Renal cortex interstitium (tissue), 11 donors: ENCODE data around the gene ODAD4. TPM values are rescaled to one million over a fixed set of nuclear protein-coding genes. Genes with fewer than 3 reads are reported as not detected.
A peak's percentile ranks its signal among the peaks of the same experiment; 100 is the strongest.
"Not testable (repeated sequence)": the region's sequence is repeated elsewhere in the genome, so short reads cannot be mapped to it uniquely, and the experiment has no call there.

Source experiments
- DNase-seq, 11 donors: peaks; one replicate each; pipeline ENCODE4 v3.0.0-alpha.2; 2013; ENCODE audit warnings: low read depth in 9 of 11, low spot score in 4 of 11; ENCODE audit errors: extremely low read depth in 1 of 11
- polyA plus RNA-seq, 3 donors: library from polyadenylated mRNA; unstranded; fragments of 120-200 nt; gene quantifications; one replicate each; pipeline ENCODE4 v1.2.1, GENCODE V29; 2013; ENCODE audit not compliant: insufficient read length in 3 of 3

Gene ODAD4
- polyA plus RNA-seq, 3 donors, result 5.6 to 9.1 (median 8.4) TPM

DNA sequence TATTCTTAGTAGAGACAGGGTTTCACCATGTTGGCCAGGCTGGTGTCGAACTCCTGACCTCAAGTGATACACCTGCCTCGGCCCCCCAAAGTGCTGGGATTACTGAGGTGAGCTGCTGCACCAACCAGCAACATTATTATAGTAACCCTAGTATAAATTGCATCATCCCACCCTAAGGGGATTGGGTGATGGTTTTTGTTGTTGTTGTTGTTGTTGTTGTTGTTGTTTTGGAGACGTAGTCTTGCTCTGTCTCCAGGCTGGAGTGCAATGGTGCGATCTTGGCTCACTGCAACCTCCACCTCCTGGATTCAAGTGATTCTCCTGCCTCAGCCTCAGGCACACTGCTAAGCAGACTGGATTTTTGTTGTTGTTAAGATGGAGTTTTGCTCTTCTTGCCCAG lies 1.3 kb downstream of the ODAD4 start:
- not testable (repeated sequence) for DNase-seq

GRCh38 chr17:41932816-41933389 lies 2.5 kb downstream of the ODAD4 start:
- DNase-seq, result no peak

DNA sequence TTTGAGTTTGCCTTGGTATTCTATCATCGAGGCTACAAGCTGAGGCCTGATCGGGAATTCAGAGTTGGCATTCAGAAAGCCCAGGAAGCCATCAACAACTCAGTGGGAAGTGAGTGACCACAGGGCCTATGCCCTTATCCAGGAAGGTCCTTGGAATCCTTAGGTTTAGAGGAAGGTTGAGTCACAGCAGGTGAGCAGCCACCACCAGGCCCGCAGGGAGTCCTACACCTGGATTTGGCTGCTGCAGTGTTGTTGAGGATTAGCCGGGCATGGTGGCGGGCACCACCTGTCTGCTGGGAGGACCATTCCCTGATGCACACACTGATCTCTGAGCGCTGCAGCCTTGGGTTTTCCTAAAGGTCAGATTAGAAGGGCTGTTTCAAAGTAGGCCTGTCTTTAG lies 5.2 kb downstream of the ODAD4 start:
- no peak for DNase-seq

- no peak for DNase-seq
Observed at GRCh38 chr17:41937970-41938954, 7.8 kb downstream of the ODAD4 start.

DNA sequence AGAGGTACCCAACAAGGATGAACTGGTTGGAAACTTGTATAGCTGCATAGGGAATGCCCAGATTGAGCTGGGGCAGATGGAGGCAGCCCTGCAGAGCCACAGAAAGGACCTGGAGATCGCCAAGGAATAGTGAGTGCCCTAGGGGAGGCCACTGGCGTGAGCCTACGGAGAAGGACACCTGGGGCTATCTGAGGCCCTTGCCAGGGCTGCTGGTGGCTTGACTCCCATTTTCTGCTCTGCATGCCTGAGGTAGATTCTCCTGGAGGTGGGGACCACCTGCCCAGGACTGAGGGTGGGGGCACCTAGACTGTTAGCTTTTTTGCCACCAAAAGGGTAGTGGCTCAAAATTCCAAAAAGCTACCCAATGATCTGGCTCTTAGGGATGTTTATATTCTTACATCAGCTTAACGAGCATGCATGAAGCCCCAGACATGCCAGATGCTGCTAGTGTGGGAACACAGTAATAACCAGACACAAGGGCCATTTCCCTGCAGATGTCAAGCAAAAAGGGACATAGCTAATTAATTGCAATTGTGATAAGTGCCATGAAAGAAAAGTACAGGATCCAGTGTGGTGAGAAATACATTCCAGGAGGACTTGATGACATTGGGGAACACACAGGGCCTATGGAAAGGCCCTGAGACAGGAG lies 8.8 kb downstream of the ODAD4 start:
- no peak for DNase-seq

GRCh38 chr17:41939693-41940090 lies 9.3 kb downstream of the ODAD4 start:
- DNase-seq, result no peak

- DNase-seq, result no peak
Observed at GRCh38 chr17:41941168-41941567, 10.8 kb downstream of the ODAD4 start.

- DNase-seq, result no peak
Observed at GRCh38 chr17:41942626-41943373, 12.4 kb downstream of the ODAD4 start.

DNA sequence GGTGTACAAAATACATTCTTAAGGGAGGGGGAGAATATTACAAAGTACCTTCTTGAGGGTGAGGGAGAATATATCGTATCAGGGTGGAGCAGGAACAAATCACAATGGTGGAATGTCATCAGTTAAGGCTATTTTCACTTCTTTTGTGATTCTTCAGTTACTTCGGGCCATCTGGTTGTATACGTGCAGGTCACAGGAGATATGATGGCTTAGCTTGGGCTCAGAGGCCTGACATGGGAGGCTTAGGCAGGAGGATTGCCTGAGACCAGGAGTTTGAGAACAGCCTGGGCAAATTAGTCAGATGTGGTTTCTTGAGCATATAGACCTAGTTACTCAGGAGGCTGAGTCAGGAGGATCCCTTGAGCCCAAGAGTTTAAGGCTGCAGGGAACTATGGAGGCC lies 13.1 kb downstream of the ODAD4 start:
- no peak for DNase-seq

DNA sequence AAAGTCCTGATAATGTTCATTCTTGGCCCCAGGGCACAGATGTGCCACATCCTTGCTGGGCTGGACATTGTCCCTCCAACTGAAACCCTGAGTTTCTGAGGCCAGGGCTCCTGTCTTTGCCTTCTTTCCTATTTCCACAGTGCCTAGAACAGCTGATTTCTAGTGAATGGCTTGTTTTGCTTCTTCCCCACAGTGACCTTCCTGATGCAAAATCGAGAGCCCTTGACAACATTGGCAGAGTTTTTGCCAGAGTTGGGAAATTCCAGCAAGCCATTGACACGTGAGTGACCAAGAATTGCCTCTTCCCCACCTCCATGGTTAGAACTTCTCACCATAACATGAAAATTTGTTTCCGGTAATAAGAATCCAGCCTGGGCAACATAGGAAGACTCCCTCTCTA lies 14.5 kb downstream of the ODAD4 start:
- DNase-seq, result no peak

DNA sequence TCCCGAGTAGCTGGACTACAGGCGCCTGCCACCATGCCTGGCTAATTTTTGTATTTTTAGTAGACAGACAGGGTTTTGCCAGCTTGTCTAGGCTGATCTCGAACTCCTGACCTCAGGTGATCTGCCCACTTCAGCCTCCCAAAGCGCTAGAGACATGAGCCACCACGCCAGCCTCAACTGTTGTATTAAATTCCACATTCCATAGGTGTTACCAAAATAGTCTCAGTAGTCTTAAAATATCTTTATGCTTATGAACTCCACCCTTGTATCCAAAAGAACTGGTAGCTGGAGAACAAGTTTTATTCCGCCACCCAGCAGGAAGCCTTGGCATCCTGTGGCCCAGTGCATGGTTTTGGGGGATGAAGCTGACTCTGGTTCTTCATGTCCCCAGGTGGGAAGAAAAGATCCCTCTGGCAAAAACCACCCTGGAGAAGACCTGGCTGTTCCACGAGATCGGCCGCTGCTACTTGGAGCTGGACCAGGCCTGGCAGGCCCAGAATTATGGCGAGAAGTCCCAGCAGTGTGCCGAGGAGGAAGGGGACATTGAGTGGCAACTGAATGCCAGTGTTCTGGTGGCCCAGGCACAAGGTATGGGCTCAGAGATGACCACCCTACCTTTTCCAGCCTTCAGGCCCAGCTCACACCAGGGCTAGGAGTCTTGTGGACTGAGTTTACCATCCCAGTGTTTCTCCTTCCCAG lies 18.5 kb downstream of the ODAD4 start:
- DNase-seq, result no peak

DNA sequence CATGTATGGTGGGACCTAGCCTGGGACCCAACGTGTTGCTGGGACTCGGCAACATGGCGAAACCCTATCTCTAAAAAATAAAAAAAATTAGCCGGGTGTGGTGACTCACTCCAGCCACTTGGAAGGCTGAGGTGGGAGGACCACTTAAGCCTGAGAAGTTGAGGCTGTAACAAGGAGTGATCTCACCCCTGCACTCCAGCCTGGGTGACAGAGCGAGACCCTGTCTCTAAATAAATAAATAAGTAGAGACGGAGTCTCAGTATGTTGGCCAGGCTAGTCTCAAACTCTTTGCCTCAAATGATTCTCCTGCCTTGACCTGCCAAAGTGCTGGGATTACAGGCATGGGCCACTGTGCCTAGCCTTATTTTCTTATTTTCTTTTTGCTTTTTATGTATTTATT lies 26.1 kb downstream of the ODAD4 start:
- no peak for DNase-seq

GRCh38 chr17:41957031-41957868 lies 26.8 kb downstream of the ODAD4 start:
- no peak for DNase-seq

- no peak for DNase-seq
Observed at GRCh38 chr17:41957869-41958439, 27.5 kb downstream of the ODAD4 start.

DNA sequence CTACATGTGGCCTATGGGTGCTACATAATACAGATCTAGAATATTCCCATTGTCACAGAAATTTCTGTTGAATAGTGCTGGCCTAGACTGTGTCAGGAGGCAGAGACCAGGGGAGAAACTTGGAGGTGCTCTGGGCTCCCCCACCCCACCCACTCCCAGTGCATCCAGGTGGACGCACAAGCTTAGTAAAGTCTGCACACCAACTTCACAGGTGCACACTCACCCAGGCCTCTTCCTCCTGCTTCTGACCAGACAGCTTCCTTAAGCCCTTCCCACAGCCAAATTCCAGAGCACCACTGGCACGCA lies 28.6 kb downstream of the ODAD4 start:
- no peak for DNase-seq

DNA sequence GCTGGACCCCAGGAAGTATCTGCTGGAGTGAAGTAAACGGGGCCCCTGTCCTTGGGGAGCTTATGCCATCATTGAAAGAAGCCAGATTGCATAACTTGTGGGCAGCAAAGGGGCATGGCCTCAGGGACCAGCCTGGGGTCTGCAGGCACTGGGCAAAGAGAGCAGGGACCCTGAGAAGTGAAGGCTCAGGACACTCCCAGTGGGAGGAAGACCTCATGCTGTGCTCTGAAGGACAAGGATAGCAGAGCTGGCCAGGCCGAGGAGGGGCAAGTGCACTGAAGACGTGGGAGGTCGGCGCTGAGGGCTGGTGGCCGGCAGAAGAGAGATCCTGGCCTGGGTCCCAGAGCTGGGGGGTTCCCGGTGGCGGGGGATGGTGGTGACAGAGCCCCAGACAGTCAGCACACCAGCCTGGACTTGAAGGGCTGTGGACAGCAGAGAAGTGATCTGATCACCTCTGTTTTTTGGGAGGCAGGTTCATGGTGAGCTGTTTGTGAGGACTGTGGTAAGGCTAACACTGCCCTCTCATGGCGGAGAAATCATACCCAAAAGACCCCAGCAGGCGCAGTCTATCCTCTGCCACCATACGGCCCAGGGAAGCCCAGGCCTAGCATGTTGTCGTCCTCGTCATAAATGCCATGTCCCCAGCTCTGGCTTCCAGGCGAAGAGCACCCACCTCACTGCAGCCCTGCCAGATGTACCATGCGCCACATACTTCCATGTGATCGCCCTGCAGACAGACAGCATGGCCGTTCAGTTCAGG lies 29.1 kb downstream of the ODAD4 start:
- DNase-seq, result peak in 1 of 11 donors; percentile 20

DNA sequence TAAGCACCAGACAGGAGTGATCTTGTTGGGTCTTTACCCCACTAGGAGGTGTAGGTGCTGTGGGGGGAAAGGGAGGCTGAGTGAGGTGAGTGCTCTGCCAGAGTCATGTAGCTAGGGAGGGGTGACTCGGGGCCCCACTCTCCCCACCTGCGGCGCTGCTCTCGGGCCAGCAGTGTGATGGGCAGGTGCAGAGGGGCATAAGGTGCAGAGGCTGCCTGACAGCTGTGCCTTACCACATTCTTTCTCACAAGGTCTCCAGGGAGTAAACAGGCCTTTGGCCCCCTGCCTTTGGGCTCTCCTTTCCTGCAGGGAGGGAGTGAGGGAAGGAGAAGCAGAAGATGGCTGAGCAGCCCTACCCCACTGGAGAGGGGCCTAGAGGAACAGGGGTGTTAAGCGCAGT lies 31.7 kb downstream of the ODAD4 start:
- DNase-seq, result no peak
